Right ventricle myocardium superior (tissue), 1 donor: ENCODE measurements around the gene ZNF304. TPM values are rescaled to one million over a fixed set of nuclear protein-coding genes. Genes with fewer than 3 reads are reported as not detected.
A peak's percentile ranks its signal among the peaks of the same experiment; 100 is the strongest.
"Not testable (repeated sequence)": the region's sequence is repeated elsewhere in the genome, so short reads cannot be mapped to it uniquely, and the experiment has no call there.

Experiments
- ATAC-seq: fragments of 200-7000 bp; cut with Tn5 transposase; one replicate; pipeline ENCODE4 v1.9.1; 2020; ENCODE audit warnings: mild to moderate bottlenecking; ENCODE audit not compliant: poor library complexity
- DNase-seq: peaks from one replicate; pipeline ENCODE4 v3.0.0-alpha.2; 2020
- intact Hi-C: fragments of 100-400 bp; cut with DNase I; formaldehyde crosslinking; loops from one replicate; pipeline ENCODE4 v1.11.2; 2022
- total RNA-seq: library from RNA; stranded (reverse); fragmentation: NEBNext Ultra II Directional; extraction: Animal tissue kit (Norgen Biotek cat#: 25700); gene quantifications from one replicate; pipeline ENCODE4 v1.2.1, GENCODE V29; 2021
- donor health status: DM: no; HTN: yes; CAD: no; lungs with severe emphysema.

The ZNF304 gene
- total RNA-seq, 1 donor from 2014 or later: 7.5 TPM

DNA sequence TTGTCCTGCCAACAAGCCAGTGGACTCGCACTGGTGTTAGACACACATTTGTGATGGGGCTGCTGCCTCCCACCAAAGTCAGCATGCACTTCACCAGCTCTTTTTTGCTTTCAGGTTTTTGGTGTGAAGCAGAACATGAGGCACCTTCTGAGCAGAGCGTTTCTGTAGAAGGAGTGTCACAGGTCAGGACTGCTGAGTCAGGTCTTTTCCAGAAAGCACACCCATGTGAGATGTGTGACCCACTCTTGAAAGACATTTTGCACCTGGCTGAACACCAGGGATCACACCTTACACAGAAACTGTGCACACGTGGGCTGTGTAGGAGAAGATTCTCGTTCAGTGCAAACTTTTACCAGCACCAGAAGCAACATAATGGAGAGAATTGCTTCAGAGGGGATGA is 4.8 kb downstream of the ZNF304 start:
- no peak for ATAC-seq
- no peak for DNase-seq
- intact Hi-C loops: no loop called here

DNA sequence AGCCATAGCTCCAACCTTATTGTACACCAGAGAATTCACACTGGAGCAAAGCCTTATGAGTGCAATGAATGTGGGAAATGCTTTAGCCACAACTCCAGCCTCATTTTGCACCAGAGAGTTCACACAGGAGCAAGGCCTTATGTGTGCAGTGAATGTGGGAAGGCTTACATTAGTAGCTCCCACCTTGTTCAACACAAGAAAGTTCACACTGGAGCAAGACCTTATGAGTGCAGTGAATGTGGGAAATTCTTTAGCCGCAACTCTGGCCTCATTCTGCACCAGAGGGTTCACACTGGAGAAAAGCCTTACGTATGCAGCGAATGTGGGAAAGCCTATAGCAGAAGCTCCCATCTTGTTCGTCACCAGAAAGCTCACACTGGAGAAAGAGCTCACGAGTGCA is 6.3 kb downstream of the ZNF304 start:
- ATAC-seq: no peak
- no peak for DNase-seq
- intact Hi-C loops: no loop called here

DNA sequence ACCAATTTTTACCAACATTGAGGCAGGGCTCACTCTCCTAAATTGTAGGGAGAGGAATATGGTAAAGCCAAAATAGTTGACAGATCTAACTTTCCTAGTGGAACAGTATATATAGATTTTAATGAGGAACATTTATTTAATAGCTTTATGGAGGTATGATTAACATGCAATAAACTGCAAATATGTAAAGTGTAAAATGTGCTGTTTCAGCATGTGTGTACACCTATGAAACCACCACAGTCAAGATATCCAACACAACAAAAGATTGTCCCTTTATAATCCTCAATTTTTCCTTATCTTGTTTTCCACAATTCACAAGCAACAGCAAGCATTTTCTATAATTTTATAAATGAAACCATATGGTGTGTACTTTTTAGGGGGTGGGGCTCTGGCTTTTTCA is 8.2 kb downstream of the ZNF304 start:
- intact Hi-C loops: no loop called here
- ATAC-seq: no peak
- no peak for DNase-seq

DNA sequence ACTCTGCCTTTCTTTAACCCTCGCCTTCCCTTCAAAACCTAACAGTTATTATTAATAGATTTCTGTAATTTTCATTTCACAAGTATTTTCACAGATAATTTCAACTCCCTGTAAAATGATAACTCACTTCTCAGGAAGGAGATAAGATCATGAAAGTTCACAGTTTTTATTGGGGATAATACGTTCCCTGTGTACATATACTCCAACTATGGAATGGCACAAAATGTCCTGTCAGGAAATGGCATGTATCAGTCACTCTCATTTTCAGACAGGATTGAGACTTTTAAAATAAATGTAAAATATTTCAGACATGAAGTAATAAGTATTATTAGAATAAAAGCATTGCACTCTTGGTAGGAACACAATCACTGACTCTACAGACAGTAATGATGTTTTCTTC is 11.3 kb downstream of the ZNF304 start:
- intact Hi-C loops: no loop called here
- no peak for DNase-seq
- no peak for ATAC-seq

DNA sequence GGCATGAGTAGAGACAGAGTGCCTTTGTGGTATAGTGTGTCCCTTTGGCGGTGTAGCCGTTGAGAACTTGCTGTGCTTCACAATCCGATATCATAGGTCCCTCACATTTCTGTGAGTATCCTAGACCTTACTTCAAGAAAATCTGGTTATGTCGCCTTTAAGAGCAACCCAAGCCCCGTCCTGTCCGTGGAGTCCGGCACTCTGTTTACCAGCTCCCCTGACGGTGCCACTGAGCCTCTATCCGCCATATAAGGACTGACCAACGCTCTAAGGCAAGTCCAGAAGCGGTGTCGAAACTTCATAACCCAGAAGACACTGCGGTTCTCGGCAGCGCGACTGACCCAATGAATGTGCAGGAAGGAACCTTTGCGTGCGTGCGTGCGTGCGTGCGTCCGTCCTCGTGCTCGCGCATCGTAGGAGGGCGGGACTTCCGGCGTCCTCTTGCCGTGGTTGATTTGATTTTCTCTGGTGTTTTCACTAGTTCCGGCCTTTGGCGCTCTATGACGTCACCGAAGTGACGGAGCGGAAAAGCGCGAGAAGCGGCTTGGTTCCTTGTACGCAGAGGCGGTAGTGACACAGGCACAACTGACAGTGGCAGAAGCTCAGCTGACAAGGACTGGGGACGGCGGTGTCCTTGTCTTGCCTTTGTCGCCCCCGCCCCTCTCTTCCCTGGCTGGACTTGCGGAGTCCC is 12.1 kb downstream of the ZNF304 start, which contains the start of the genes TRAPPC2B and ZNF547:
Gene TRAPPC2B (plus strand): TSS at position 555 of the 691 bp plus-strand sequence. CDS start 1,283 bp downstream, outside the sequence.
Gene ZNF547 (plus strand): TSS at position 555 of the 691 bp plus-strand sequence. CDS start 5,005 bp downstream, outside the sequence.
- ATAC-seq (peak; percentile 98), DNase-seq (peak; percentile 100)
- intact Hi-C loops: no loop called here

DNA sequence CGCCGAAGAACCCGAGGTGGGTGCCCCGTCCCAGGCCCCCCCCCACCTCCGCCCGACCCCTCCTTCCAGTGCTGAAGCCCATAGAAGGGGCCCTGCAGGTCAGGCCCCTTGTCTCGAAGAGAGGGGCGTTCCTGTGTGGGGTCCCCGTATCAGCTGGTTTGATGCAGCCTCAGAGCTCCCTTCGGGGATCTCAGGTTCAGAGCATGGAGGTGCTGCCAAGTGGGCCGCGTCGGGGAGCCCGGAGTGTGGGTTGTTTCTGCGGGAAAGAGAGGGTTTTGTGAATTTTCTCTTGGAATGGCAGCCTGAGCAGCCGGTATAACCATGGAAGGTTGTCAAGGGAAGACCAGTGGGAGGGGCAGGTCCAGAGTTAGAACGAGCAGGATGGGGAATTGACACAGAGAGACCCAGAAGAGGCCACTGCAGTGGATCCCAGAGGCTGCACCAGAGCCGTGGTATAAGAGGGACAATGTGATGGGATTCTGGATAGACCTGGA is 12.7 kb downstream of the ZNF304 start:
- DNase-seq (no peak), ATAC-seq (peak; percentile 1)
- intact Hi-C loops: no loop called here

DNA sequence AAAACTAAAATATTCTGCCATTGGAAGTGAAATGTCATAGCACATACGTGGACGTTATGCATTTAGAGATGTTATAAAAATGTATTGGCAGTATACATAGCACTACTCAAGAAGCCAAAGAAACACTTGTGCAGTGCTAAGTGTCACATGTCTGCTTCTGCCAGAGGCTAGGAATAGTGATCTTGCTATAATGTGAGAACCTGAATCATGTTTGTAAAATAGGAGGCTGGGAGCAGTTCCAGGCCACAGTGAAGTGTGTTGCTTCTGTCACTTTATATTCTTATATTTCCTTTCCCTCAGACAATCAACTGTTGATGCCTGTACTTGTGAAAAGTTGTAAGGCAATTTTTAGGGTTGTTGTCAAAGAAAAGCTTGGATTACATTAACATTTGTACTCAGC is 15.7 kb downstream of the ZNF304 start:
- intact Hi-C loops: no loop called here
- DNase-seq (no peak), ATAC-seq (no peak)

DNA sequence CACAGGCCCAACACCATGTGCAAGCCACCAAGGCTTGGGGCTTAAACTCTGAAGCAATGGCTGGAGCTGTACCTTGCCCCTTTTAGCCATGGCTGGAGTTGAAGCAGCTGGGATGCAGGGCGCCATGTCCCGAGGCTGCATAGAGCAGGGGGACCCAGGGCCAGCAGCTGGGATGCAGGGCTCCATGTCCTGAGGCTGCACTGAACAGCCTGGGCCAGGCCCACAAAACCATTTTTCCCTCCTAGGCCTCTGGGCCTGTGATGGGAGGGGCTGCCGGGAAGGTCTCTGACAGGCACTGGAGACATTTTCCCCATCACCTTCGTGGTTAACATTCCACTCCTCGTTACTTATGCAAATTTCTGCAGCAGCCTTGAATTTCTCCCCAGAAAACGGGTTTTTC is 23.1 kb downstream of the ZNF304 start:
- intact Hi-C loops: no loop called here
- ATAC-seq: no peak
- DNase-seq: no peak

DNA sequence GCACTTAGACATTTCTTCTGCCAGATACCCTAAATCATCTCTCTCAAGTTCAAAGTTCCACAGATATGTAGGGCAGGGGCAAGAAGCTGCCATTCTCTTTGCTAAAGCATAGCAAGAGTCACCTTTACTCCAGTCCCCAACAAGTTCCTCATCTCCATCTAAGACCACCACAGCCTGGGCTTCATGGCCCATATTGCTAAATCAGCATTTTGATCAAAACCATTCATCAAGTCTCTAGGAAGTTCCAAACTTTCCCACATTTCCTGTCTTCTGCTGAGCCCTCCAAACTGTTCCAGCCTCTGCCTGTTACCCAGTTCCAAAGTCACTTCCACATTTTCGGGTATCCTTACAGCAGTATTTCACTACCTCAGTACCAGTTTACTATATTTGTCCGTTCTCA is 23.6 kb downstream of the ZNF304 start:
- DNase-seq, ATAC-seq, intact Hi-C loops: not testable (repeated sequence)

DNA sequence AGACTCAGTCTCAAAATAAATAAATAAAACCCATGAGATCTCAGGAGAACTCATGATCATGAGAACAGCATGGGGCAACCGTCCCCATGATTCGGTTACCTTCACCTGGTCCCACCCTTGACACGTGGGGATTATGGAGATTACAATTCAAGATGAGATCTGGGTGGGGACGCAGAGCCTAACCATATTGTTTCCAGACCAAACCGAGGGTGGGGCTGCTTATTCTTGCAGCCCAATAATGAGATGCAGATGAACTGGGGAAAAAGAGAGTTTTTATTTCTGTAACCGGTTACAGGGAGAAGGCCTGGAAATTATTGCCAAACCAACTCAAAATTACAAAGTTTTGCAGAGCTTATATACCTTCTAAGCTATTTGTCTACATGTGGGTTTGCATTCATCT is 25.1 kb downstream of the ZNF304 start:
- DNase-seq: no peak
- intact Hi-C loops: no loop called here
- ATAC-seq: no peak

DNA sequence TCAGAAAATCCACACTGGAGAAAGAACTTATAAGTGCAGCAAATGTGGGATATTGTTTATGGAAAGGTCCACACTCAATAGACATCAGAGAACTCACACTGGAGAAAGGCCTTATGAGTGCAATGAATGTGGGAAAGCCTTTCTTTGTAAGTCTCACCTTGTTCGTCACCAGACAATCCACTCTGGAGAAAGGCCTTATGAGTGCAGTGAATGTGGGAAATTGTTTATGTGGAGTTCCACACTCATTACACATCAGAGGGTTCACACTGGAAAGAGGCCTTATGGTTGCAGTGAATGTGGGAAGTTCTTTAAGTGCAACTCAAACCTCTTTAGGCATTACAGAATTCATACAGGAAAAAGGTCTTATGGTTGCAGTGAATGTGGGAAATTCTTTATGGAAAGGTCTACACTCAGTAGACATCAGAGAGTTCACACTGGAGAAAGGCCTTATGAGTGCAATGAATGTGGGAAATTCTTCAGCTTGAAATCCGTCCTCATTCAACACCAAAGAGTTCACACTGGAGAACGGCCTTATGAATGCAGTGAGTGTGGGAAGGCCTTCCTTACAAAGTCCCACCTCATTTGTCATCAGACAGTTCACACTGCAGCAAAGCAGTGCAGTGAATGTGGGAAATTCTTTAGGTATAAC is 26.6 kb downstream of the ZNF304 start:
- DNase-seq (no peak), ATAC-seq (no peak)
- intact Hi-C loops: no loop called here

DNA sequence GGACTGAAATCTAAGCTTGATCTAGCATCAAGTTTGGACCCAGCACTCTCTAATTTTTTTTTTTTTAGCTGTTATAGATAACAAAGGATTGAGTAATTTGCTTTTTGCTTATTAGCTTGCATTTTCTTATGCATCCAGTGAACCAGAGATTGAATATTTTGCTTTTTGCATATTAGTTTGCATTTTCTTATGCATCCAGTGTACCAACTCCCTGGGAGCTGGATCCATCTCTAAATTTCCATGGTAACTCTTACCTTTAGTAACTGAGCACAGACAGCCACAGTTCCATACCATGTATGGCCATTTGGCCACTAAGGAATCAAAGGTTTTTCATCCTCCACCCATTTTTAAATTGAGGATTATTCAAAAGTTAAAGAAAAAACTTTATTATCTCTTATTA is 29.9 kb downstream of the ZNF304 start:
- ATAC-seq (no peak), DNase-seq (no peak)
- intact Hi-C loops: no loop called here

DNA sequence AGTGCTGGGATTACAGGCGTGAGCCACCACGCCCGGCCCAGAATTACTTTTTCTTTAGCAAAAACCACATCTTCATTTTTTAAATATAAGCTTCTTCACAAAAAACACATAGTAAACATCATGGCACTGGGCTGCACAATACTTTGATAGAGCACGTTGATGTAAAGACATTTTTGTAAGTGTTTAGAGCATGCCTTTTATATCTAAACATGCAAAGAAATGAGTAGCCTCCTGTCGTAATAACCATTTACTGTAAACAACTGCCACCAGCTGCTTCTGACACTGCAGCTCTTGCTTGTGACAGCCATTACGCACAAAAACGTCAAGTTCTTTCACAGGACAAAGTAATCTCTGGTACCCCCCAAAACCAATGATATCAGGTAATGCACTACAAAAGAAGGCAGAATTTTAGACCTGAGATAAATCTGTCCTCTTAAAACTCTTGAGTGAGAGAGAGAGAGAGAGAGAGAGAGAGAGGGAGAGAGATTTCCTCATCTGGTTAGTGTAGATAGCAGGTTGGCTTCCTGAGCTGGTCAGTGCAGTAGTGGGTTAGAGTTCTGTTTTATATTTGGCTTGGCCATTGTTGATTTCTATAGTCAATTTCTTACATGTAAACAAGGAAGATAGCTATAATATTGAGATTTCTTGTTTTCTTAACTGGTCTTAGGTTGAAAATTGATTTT is 31.9 kb downstream of the ZNF304 start:
- intact Hi-C loops: no loop called here
- ATAC-seq (no peak), DNase-seq (no peak)

DNA sequence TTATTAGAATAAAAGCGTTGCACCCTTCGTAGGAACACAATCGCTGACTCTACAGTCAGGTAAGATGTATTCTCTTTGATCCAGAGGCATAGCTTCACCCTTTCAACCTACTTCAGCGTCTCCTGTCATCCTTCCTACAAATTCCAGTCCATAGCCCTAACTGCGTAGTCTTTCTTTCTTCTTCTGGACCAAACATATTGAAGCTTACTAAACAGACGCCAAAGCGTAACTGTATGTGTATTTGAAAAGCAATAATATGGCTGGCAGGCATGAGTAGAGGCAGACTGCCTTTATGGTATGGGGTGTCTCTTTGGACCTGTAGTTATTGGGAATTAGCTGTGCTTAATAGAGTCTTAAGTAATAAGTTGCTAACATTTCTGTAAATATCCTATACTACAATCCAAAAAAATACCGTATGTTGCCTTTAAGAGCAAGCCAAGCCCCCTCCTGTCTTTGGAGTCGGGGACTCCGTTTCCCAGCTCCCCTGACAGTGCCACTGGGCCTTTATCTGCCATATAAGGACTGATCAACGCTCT is 38.2 kb downstream of the ZNF304 start:
- no peak for DNase-seq
- intact Hi-C loops: no loop called here
- ATAC-seq: no peak

DNA sequence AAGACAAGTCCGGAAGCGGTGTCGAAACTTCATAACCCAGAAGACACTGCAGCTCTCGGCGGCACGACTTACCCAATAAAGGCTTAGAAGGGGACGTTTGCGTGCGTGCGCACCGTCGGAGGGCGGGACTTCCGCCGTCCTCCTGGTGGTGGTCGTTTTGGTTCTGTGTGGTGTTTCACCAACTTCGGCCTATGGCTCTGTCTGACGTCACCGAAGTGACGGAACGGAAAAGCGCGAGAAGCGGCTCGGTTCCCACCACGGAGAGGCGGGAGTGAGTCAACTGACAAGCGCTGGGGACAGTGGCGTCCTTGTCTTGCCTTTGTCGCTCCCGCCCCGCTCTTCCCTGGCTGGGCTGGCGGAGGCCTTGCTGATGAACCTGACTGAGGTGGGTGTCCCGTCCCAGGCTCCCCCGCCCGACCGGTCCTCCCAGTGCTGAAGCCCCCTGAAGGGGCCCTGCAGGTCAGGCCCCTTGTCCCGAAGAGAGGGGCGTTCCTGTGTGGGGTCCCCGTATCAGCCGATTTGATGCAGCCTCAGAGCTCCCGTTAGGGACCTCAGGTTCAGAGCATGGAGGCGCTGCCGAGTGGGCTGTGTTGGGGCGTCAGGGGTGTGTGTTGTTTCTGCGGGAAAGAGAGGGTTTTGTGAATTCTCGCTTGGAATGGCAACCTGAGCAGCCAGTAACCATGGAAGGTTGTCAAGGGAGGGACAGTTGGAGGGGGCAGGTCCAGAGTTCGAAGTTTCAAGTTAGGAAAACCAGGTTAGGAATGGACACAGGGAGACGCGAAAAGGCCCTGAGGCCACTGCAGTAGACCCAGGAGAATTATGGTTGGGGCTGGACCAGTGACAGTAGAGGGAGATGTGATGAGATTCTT is 38.9 kb downstream of the ZNF304 start, which contains the start of gene ZNF548:
Gene ZNF548 (plus strand): TSS at position 125 of the 869 bp plus-strand sequence. CDS start 246 bp downstream, at position 371.
- DNase-seq (peak; percentile 97), ATAC-seq (peak; percentile 99)
- intact Hi-C loops: no loop called here

DNA sequence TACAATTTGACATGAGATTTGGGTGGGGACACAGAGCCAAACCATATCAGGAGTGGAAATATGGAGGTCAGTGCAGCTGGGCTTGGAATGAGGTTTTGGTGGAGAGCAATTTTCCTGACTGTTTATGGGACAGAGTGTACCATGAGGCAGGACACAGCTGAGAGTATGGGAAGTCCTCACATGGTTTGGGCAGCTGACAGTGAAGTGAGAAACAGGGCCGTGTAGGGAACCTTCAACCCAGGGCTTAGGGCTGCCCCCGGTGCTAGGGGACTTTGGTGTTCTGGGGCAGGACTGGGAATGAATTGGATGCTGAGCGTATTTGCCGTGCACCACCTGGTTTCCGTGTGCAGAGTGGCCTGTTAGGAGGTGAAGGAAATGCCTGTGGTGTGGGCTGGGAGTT is 44.6 kb downstream of the ZNF304 start:
- no peak for ATAC-seq
- intact Hi-C loops: no loop called here
- DNase-seq: no peak

DNA sequence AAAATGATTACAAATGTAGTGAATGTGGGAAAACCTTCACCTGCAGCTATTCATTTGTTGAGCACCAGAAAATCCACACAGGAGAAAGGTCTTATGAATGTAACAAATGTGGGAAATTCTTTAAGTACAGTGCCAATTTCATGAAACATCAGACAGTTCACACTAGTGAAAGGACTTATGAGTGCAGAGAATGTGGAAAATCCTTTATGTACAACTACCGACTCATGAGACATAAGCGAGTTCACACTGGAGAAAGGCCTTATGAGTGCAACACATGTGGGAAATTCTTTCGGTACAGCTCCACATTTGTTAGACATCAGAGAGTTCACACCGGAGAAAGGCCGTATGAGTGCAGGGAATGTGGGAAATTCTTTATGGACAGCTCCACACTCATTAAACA is 47.8 kb downstream of the ZNF304 start:
- no peak for ATAC-seq
- intact Hi-C loops: no loop called here
- DNase-seq: no peak
